PFSK-1 (cell line): ENCODE data around the gene CNTNAP2.

Source experiments
- FOXP2 ChIP-seq: optimal IDR thresholded peaks from 2 replicates; pipeline ENCODE3; 2011; ENCODE audit warnings: borderline replicate concordance, control low read depth, inconsistent platforms; ENCODE audit not compliant: insufficient read depth; ENCODE audit errors: extremely low read length, extremely low read depth
- POLR2AphosphoS5 ChIP-seq: IDR thresholded peaks from 2 replicates; pipeline ENCODE4 v1.6.1; 2012; ENCODE audit warnings: low read depth, mild to moderate bottlenecking, control low read depth, low read length, moderate library complexity
- REST ChIP-seq, 2 experiments: IDR thresholded peaks; 2 replicates each; pipeline versions ENCODE4 v1.6.1 to v1.8.0; 2011 to 2012; ENCODE audit warnings: low read depth in 2 of 2, low read length in 2 of 2, control low read depth in 1 of 2, inconsistent platforms in 1 of 2, mild to moderate bottlenecking in 1 of 2, moderate library complexity in 1 of 2; ENCODE audit not compliant: insufficient read depth in 1 of 2
- SIN3A ChIP-seq: IDR thresholded peaks from 2 replicates; pipeline ENCODE4 v1.6.1; 2012; ENCODE audit warnings: mild to moderate bottlenecking, low read length, moderate library complexity, borderline replicate concordance; ENCODE audit not compliant: insufficient read depth
- TAF1 ChIP-seq: IDR thresholded peaks from 2 replicates; pipeline ENCODE4 v1.6.1; 2012; ENCODE audit warnings: low read length, control low read depth, borderline replicate concordance; ENCODE audit not compliant: insufficient read depth

CNTNAP2 gene

GRCh38 chr7:147052818-147053217 lies 936.2 kb downstream of the CNTNAP2 start:
- no peak for TF ChIP-seq POLR2AphosphoS5
- TF ChIP-seq FOXP2, result no peak
- TF ChIP-seq SIN3A, result no peak
- no peak for TF ChIP-seq TAF1
- TF ChIP-seq REST (IDR thresholded peaks at IDR 0.05; ENCODE audit: insufficient read depth in 1 of 2, low read depth in 2 of 2, low read length in 2 of 2), result no peak

- TF ChIP-seq REST (IDR thresholded peaks at IDR 0.05; ENCODE audit: insufficient read depth in 1 of 2, low read depth in 2 of 2, low read length in 2 of 2) (no peak), TAF1 (no peak), POLR2AphosphoS5 (no peak)
Measured at GRCh38 chr7:147053746-147054145, 937.1 kb downstream of the CNTNAP2 start.

GRCh38 chr7:147060070-147060469 lies 943.5 kb downstream of the CNTNAP2 start:
- TF ChIP-seq POLR2AphosphoS5 (no peak), TAF1 (no peak), FOXP2 (no peak), REST (IDR thresholded peaks at IDR 0.05; ENCODE audit: insufficient read depth in 1 of 2, low read depth in 2 of 2, low read length in 2 of 2) (no peak), SIN3A (no peak)

GRCh38 chr7:147062897-147063296 lies 946.3 kb downstream of the CNTNAP2 start:
- TF ChIP-seq POLR2AphosphoS5 (no peak), FOXP2 (no peak), SIN3A (no peak), TAF1 (no peak), REST (IDR thresholded peaks at IDR 0.05; ENCODE audit: insufficient read depth in 1 of 2, low read depth in 2 of 2, low read length in 2 of 2) (no peak)

- no peak for TF ChIP-seq FOXP2
- TF ChIP-seq REST (IDR thresholded peaks at IDR 0.05; ENCODE audit: insufficient read depth in 1 of 2, low read depth in 2 of 2, low read length in 2 of 2), result no peak
- TF ChIP-seq TAF1, result no peak
- TF ChIP-seq SIN3A, result no peak
- no peak for TF ChIP-seq POLR2AphosphoS5
Measured at GRCh38 chr7:147068842-147069241, 952.2 kb downstream of the CNTNAP2 start.
